HepG2 (cell line): Measurements from ENCODE around the gene CHRNA7. TPM values are rescaled to one million over a fixed set of nuclear protein-coding genes. Genes with fewer than 3 reads are reported as not detected.

ENCODE experiments used
- ATAC-seq: fragments of 200-7000 bp; cut with Tn5 transposase; 3 replicates; pipeline ENCODE4 v1.9.1; 2020; ENCODE audit warnings: mild to moderate bottlenecking, moderate library complexity
- BruUV-seq: library from RNA; stranded (reverse); fragments of 400-500 nt; replicated peaks from 2 replicates; lab custom pipeline; 2021; lab: Mats Ljungman, UMichigan
- CTCF ChIA-PET: fragments of 300-600 bp; formaldehyde crosslinking; extraction: SDS; loops from one replicate; lab custom pipeline; 2021; ENCODE audit warnings: low total read pairs, inconsistent platforms, low intra/inter-chr PET ratio; lab: Yijun Ruan, JAX
- POLR2A ChIA-PET: fragments of 350-600 bp; sonication (Branson Sonifier 250); formaldehyde crosslinking; loops from one replicate; lab custom pipeline; 2020; ENCODE audit warnings: antibody characterized with exemption, inconsistent platforms; lab: Yijun Ruan, JAX
- DNase-seq: peaks from one replicate; pipeline ENCODE4 v3.0.0-alpha.2; 2015; ENCODE audit warnings: low spot score
- FAIRE-seq: peaks from 3 replicates; lab custom pipeline; 2011; peaks lifted over from hg19 to GRCh38; lab: Jason Lieb, UNC
- H2AFZ ChIP-seq: one replicate; pipeline ENCODE4 v1.6.1; 2011; ENCODE audit warnings: low read length, inconsistent platforms
- H3K27ac ChIP-seq: fragments of 300-600 bp; 3 replicates; pipeline ENCODE4 v1.8.0; 2011; ENCODE audit warnings: mixed run types, mild to moderate bottlenecking, mixed read lengths, low read length, inconsistent platforms; ENCODE audit not compliant: insufficient read depth; ENCODE audit errors: extremely low read length
- H3K27me3 ChIP-seq, 2 experiments: fragments of 200-600 bp in 1 of 2; 2 replicates in 1 of 2; 3 replicates in 1 of 2; pipeline versions ENCODE4 v1.6.0 to v1.8.0; 2011; ENCODE audit warnings: low read length in 2 of 2, mild to moderate bottlenecking in 2 of 2, moderate library complexity in 2 of 2, inconsistent platforms in 1 of 2; ENCODE audit not compliant: insufficient read depth in 2 of 2, control insufficient read depth in 1 of 2
- H3K36me3 ChIP-seq, 2 experiments: fragments of 200-600 bp in 1 of 2; replicated peaks in 1 of 2; 2 replicates in 1 of 2; 3 replicates in 1 of 2; pipeline versions ENCODE4 v1.5.1 to v1.8.0; 2011; ENCODE audit warnings: low read length in 2 of 2, inconsistent platforms in 1 of 2; ENCODE audit not compliant: insufficient read depth in 2 of 2, control insufficient read depth in 1 of 2
- H3K4me1 ChIP-seq: 2 replicates; pipeline ENCODE4 v1.5.1; 2012; ENCODE audit warnings: low read length, inconsistent platforms; ENCODE audit not compliant: insufficient read depth
- H3K4me2 ChIP-seq: 2 replicates; pipeline ENCODE4 v1.6.0; 2011; ENCODE audit warnings: low read depth, low read length, inconsistent platforms
- H3K4me3 ChIP-seq, 3 experiments: fragments of 200-600 bp in 1 of 3; sonication (generic), shearing (Covaris generic) in 1 of 3; replicated peaks in 1 of 3; 2 replicates each; pipeline ENCODE4 v1.5.1; 2011 to 2016; ENCODE audit warnings: low read length in 3 of 3, inconsistent platforms in 2 of 3, low read depth in 2 of 3, mild to moderate bottlenecking in 2 of 3, control low read depth in 1 of 3, mixed read lengths in 1 of 3; ENCODE audit not compliant: insufficient read depth in 1 of 3
- H3K79me2 ChIP-seq: one replicate; pipeline ENCODE4 v1.6.1; 2011; ENCODE audit warnings: low read length, inconsistent platforms; ENCODE audit not compliant: insufficient read depth
- H3K9ac ChIP-seq: 2 replicates; pipeline ENCODE4 v1.6.0; 2011; ENCODE audit warnings: mild to moderate bottlenecking, low read depth, low read length, inconsistent platforms; ENCODE audit not compliant: insufficient read depth
- H3K9me3 ChIP-seq: 2 replicates; pipeline ENCODE4 v1.5.1; 2012; ENCODE audit warnings: mild to moderate bottlenecking, low read length
- H4K20me1 ChIP-seq: 2 replicates; pipeline ENCODE4 v1.6.0; 2011; ENCODE audit warnings: inconsistent platforms, mild to moderate bottlenecking, low read length, moderate library complexity; ENCODE audit not compliant: insufficient read depth
- FIP1L1 ChIP-seq: fragments of 200-400 bp; formaldehyde crosslinking; IDR thresholded peaks from 2 replicates; pipeline ENCODE4 v1.6.1; 2018; ENCODE audit warnings: low read depth, mild to moderate bottlenecking, low read length, moderate library complexity, borderline replicate concordance; ENCODE audit not compliant: insufficient read depth
- FOXJ3 ChIP-seq: sonication (generic); formaldehyde crosslinking; IDR thresholded peaks from 2 replicates; pipeline ENCODE4 v1.4.0; 2020; ENCODE audit warnings: missing genetic modification reagents, mild to moderate bottlenecking, borderline replicate concordance
- HMGA1 ChIP-seq: sonication (generic); formaldehyde crosslinking; conservative IDR thresholded peaks from 2 replicates; pipeline ENCODE4 v1.4.0; 2020; ENCODE audit warnings: missing genetic modification reagents
- KDM1A ChIP-seq: IDR thresholded peaks from 2 replicates; pipeline ENCODE4 v1.6.1; 2016; ENCODE audit warnings: missing compliant biosample characterization
- MIXL1 ChIP-seq: IDR thresholded peaks from 2 replicates; pipeline ENCODE4 v1.6.1; 2016
- PAX8 ChIP-seq: sonication (generic); formaldehyde crosslinking; IDR thresholded peaks from 2 replicates; pipeline ENCODE4 v1.8.0; 2022; ENCODE audit warnings: mild to moderate bottlenecking, missing genetic modification reagents, borderline replicate concordance
- SYNCRIP ChIP-seq: fragments of 200-400 bp; formaldehyde crosslinking; IDR thresholded peaks from 2 replicates; pipeline ENCODE4 v1.6.1; 2018; ENCODE audit warnings: mild to moderate bottlenecking, low read depth, low read length; ENCODE audit not compliant: insufficient read depth
- XRCC5 ChIP-seq: fragments of 200-400 bp; formaldehyde crosslinking; optimal IDR thresholded peaks from 2 replicates; pipeline ENCODE3; 2017; ENCODE audit warnings: mild to moderate bottlenecking, low read length
- ZFY ChIP-seq: sonication (generic); formaldehyde crosslinking; IDR thresholded peaks from 2 replicates; pipeline ENCODE4 v1.4.0; 2020; ENCODE audit warnings: missing genetic modification reagents
- whole genome bisulfite sequencing: methylation state at CpG from one replicate; pipeline ENCODE4 v1.1.6; 2017; ENCODE audit warnings: low lambda C conversion rate; 5-methylcytosine and 5-hydroxymethylcytosine counted together
- in situ Hi-C: cut with HindIII; loops from 2 replicates; pipeline ENCODE4 v1.10.0; 2017; ENCODE audit warnings: low pct_unique_long_range_greater_than_20kb; ENCODE audit not compliant: extremely low pct_ligation_motif_present
- intact Hi-C: fragments of 100-400 bp; cut with micrococcal nuclease; formaldehyde crosslinking; loops from one replicate; pipeline ENCODE4 v1.10.0; 2022; ENCODE audit not compliant: unreplicated experiment
- polyA plus RNA-seq, 8 experiments: library from polyadenylated mRNA; depleted of rRNA in 3 of 8; stranded (reverse) in 7 of 8; unstranded in 1 of 8; fragments of >200 nt; fragmentation: Illumina TruSeq in 4 of 8; extraction: Trizol in 4 of 8; gene quantifications; 2 replicates each; pipeline versions ENCODE4 v1.2.1 to v1.2.3, GENCODE V29; 2011 to 2016; ENCODE audit warnings: low read depth in 4 of 8, missing spikeins in 1 of 8, mixed read lengths in 1 of 8; ENCODE audit not compliant: insufficient read depth in 1 of 8
- total RNA-seq, 5 experiments: library from RNA; depleted of rRNA; stranded (reverse); fragments of >200 nt; fragmentation: Illumina TruSeq; extraction: Trizol; gene quantifications; 2 replicates each; pipeline ENCODE4 v1.2.3, GENCODE V29; 2016; ENCODE audit warnings: low read depth in 1 of 5
- TF ChIP-seq, protein P1 (sequence below): sonication (generic); formaldehyde crosslinking; IDR thresholded peaks from 2 replicates; pipeline ENCODE4 v1.5.0; 2020; ENCODE audit warnings: mild to moderate bottlenecking, missing genetic modification reagents

The CHRNA7 gene
- total and polyA plus RNA-seq, 2 of the 13 experiments (the other 11 are each of a cell fraction or from before 2014, with no cell fraction given): 1.3 to 1.4 TPM

- peak; percentile 16 for ATAC-seq
- intact Hi-C loops (no loop called here), in situ Hi-C loops (no loop called here)
- H3K36me3 ChIP-seq: no peaks in the 10 kb centered on the region
- WGBS: 16% methylated on average over 5 of the region's 21 CpGs
- H3K4me2 ChIP-seq: peak overlapping the region; percentile 63
- CTCF ChIA-PET: no interaction called here
- peaks cover 11% of the 10 kb centered on the region for H3K4me1 ChIP-seq
- no TSS peak for BruUV-seq
- no peaks in the 10 kb centered on the region for H4K20me1 ChIP-seq
- no peak overlapping the region for H2AFZ ChIP-seq
- H3K27me3 ChIP-seq: peaks cover 0 to 36% of the 10 kb centered on the region in 2 experiments; a peak in 3 of 5 replicates
- H3K9ac ChIP-seq: no peak overlapping the region
- peak overlapping the region; percentile 40 to 61 (median 55); a peak in 4 of 6 replicates for H3K4me3 ChIP-seq
- no peak for TF ChIP-seq PAX8
- TF ChIP-seq KDM1A (CRISPR knock-in tag): no peak
- TF ChIP-seq SYNCRIP: no peak
- no peak for TF ChIP-seq FIP1L1
- TF ChIP-seq XRCC5: no peak
- TF ChIP-seq, protein P1, sequence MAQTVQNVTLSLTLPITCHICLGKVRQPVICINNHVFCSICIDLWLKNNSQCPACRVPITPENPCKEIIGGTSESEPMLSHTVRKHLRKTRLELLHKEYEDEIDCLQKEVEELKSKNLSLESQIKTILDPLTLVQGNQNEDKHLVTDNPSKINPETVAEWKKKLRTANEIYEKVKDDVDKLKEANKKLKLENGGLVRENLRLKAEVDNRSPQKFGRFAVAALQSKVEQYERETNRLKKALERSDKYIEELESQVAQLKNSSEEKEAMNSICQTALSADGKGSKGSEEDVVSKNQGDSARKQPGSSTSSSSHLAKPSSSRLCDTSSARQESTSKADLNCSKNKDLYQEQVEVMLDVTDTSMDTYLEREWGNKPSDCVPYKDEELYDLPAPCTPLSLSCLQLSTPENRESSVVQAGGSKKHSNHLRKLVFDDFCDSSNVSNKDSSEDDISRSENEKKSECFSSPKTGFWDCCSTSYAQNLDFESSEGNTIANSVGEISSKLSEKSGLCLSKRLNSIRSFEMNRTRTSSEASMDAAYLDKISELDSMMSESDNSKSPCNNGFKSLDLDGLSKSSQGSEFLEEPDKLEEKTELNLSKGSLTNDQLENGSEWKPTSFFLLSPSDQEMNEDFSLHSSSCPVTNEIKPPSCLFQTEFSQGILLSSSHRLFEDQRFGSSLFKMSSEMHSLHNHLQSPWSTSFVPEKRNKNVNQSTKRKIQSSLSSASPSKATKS (CRISPR knock-in tag): no peak
- TF ChIP-seq HMGA1 (CRISPR knock-in tag): no peak
- TF ChIP-seq FOXJ3: no peak
- TF ChIP-seq ZFY: no peak
- no peak for TF ChIP-seq MIXL1 (CRISPR knock-in tag)
- no peaks in the 10 kb centered on the region for H3K9me3 ChIP-seq
- no peak for DNase-seq
- H3K79me2 ChIP-seq: no peaks in the 10 kb centered on the region
- POLR2A ChIA-PET: no interaction called here
- FAIRE-seq: no peak
- no peak overlapping the region for H3K27ac ChIP-seq
Measured at GRCh38 chr15:32030795-32031194, 480 bp downstream of the CHRNA7 start.
